ENCODE measurements around the gene TSTD2. TPM values are rescaled to one million over a fixed set of nuclear protein-coding genes. Genes with fewer than 3 reads are reported as not detected.
A peak's percentile ranks its signal among the peaks of the same experiment; 100 is the strongest.

The TSTD2 gene
- total and polyA plus RNA-seq, 11 donors = 10.5 to 32.9 (median 21.0) TPM

GRCh38 chr9:97565262-97565661, 67.9 kb downstream of the TSTD2 start:
- TF ChIP-seq POLR2A (IDR thresholded peaks at IDR 0.05) (no peak), CTCF (IDR thresholded peaks at IDR 0.05) (no peak)
- peaks cover 0 to 52% (median 21%) of the 10 kb centered on the region in 9 donors for H3K36me3 ChIP-seq
- peaks cover 4 to 51% (median 22%) of the 10 kb centered on the region in 12 donors for H3K4me1 ChIP-seq
- no peak for ATAC-seq
- H3K27ac ChIP-seq = peak overlapping the region in 7 of 12 donors; percentile 0 to 73 (median 63)
- intact Hi-C loops (cut with DNase I) = loop anchor here in 1 of 10 donors (10.0 kb wide), 1 partner anchor 60 kb away; the partner anchor contains the start of gene TMOD1
- H3K27me3 ChIP-seq = no peaks in the 10 kb centered on the region
- DNase-seq = no peak
- H3K9me3 ChIP-seq = no peaks in the 10 kb centered on the region
- H3K4me3 ChIP-seq = no peak overlapping the region
- 81 to 97% (median 88%) methylated on average over 5 of the region's 5 CpGs for WGBS, 4 donors

- TF ChIP-seq CTCF (IDR thresholded peaks at IDR 0.05) (peak in 1 of 12 donors; percentile 11), POLR2A (IDR thresholded peaks at IDR 0.05) (no peak)
- ATAC-seq = peak; percentile 45 to 72 (median 62)
- peak in 1 of 5 donors; percentile 38 for DNase-seq
- intact Hi-C loops (cut with DNase I) = loop anchor here in 3 of 10 donors (5.0 to 10.0 kb wide), 2 partner anchors 33 to 60 kb away; partner anchors contain the start of gene TMOD1 (in 1 of the 3)
- H3K27ac ChIP-seq = peak overlapping the region; percentile 0 to 73 (median 46)
- H3K4me3 ChIP-seq = no peak overlapping the region
- peaks cover 4 to 54% (median 21%) of the 10 kb centered on the region in 12 donors for H3K4me1 ChIP-seq
- H3K9me3 ChIP-seq = no peaks in the 10 kb centered on the region
- peaks cover 0 to 44% (median 15%) of the 10 kb centered on the region in 9 donors for H3K36me3 ChIP-seq
- 21 to 45% (median 28%) methylated on average over 5 to 14 of the region's 14 CpGs for WGBS, 4 donors
- H3K27me3 ChIP-seq = no peaks in the 10 kb centered on the region
These were observed 68.6 kb downstream of the TSTD2 start for GRCh38 chr9:97564291-97565175.

- intact Hi-C loops (cut with DNase I) = loop anchor here in 3 of 10 donors (5.0 to 10.0 kb wide), 2 partner anchors 34 to 59 kb away; partner anchors contain the start of gene TMOD1 (in 1 of the 3)
- TF ChIP-seq POLR2A (IDR thresholded peaks at IDR 0.05) = no peak
- no peak for TF ChIP-seq CTCF (IDR thresholded peaks at IDR 0.05)
- 35 to 51% (median 46%) methylated on average over 13 of the region's 13 CpGs for WGBS, 4 donors
- Histone ChIP-seq H3K4me1 (peaks cover 4 to 62% (median 28%) of the 10 kb centered on the region in 12 donors), H3K27me3 (no peaks in the 10 kb centered on the region), H3K36me3 (peaks cover 0 to 35% (median 7%) of the 10 kb centered on the region in 9 donors), H3K27ac (peak overlapping the region in 10 of 12 donors; percentile 11 to 73 (median 56)), H3K9me3 (no peaks in the 10 kb centered on the region), H3K4me3 (no peak overlapping the region)
- DNase-seq (no peak), ATAC-seq (peak in 3 of 4 donors; percentile 4 to 20 (median 20))
These were observed 69.6 kb downstream of the TSTD2 start for GRCh38 chr9:97563458-97564135.
